ENCODE measurements around the gene CGNL1. TPM values are rescaled to one million over a fixed set of nuclear protein-coding genes. Genes with fewer than 3 reads are reported as not detected.

CGNL1 gene
- total RNA-seq, 1 donor from 2014 or later: 11.0 TPM

DNA sequence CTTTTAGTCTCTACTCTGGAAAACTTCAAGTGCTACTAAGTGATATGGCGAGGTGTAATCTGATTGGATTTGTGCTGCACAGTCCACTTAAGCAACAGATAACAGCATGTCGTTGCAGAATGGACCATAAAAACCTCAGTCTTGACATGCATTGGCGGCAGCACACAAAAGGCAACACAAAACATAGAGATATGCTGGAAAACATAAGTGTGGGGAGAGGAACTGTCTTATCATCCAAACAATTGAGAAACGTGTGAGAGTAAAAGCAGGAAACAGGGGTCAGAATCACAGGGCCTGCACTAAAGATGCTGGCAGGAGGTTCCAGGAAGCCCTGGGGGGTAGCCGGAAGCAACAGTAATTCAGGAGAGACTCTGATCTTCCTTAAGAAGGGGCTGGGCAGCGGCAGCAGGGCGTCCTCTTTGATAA, 82.1 kb downstream of the CGNL1 start:
- no peak overlapping the region for H2AFZ ChIP-seq (ENCODE audit: low read depth, low read length)
- no peaks in the 10 kb centered on the region for H3K36me3 ChIP-seq (ENCODE audit: insufficient read depth, low read length)
- no peak overlapping the region for H3K4me3 ChIP-seq (ENCODE audit: insufficient read depth, low read depth, low read length)
- H3K9me3 ChIP-seq (ENCODE audit: insufficient read depth, low read depth, low read length): no peaks in the 10 kb centered on the region
- TF ChIP-seq EZH2 (IDR thresholded peaks at IDR 0.05; ENCODE audit: insufficient read depth, low read length): no peak
- TF ChIP-seq, protein P1, sequence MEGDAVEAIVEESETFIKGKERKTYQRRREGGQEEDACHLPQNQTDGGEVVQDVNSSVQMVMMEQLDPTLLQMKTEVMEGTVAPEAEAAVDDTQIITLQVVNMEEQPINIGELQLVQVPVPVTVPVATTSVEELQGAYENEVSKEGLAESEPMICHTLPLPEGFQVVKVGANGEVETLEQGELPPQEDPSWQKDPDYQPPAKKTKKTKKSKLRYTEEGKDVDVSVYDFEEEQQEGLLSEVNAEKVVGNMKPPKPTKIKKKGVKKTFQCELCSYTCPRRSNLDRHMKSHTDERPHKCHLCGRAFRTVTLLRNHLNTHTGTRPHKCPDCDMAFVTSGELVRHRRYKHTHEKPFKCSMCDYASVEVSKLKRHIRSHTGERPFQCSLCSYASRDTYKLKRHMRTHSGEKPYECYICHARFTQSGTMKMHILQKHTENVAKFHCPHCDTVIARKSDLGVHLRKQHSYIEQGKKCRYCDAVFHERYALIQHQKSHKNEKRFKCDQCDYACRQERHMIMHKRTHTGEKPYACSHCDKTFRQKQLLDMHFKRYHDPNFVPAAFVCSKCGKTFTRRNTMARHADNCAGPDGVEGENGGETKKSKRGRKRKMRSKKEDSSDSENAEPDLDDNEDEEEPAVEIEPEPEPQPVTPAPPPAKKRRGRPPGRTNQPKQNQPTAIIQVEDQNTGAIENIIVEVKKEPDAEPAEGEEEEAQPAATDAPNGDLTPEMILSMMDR (IDR thresholded peaks at IDR 0.05; ENCODE audit: insufficient read depth, low read depth, low read length): no peak
- no peak for DNase-seq (ENCODE audit: low read depth)
- no peak overlapping the region for H3K4me3 Mint-ChIP-seq (ENCODE audit: unreplicated experiment)
- FAIRE-seq: no peak
- peaks cover 4% of the 10 kb centered on the region for H3K36me3 Mint-ChIP-seq (ENCODE audit: low read depth, unreplicated experiment)
- H4K20me1 ChIP-seq (ENCODE audit: insufficient read depth, low read length): no peaks in the 10 kb centered on the region
- H3K27ac ChIP-seq (ENCODE audit: low read depth, low read length): no peak overlapping the region
- H3K27me3 ChIP-seq (ENCODE audit: insufficient read depth, low read length): no peaks in the 10 kb centered on the region
- H3K4me2 ChIP-seq (ENCODE audit: low read length): no peak overlapping the region
- H3K4me1 Mint-ChIP-seq (ENCODE audit: low read depth, unreplicated experiment): peaks cover 2% of the 10 kb centered on the region
- no peak overlapping the region for H3K27ac Mint-ChIP-seq (ENCODE audit: unreplicated experiment)
- peaks cover 4% of the 10 kb centered on the region for H3K27me3 Mint-ChIP-seq (ENCODE audit: low read depth, unreplicated experiment)
- no peak overlapping the region for H3K9ac ChIP-seq (ENCODE audit: low read length)
- H3K9me3 Mint-ChIP-seq (ENCODE audit: unreplicated experiment): no peaks in the 10 kb centered on the region
- H3K79me2 ChIP-seq (ENCODE audit: insufficient read depth, low read length): no peaks in the 10 kb centered on the region
- H3K4me1 ChIP-seq (ENCODE audit: insufficient read depth, low read length): peaks cover 6% of the 10 kb centered on the region

DNA sequence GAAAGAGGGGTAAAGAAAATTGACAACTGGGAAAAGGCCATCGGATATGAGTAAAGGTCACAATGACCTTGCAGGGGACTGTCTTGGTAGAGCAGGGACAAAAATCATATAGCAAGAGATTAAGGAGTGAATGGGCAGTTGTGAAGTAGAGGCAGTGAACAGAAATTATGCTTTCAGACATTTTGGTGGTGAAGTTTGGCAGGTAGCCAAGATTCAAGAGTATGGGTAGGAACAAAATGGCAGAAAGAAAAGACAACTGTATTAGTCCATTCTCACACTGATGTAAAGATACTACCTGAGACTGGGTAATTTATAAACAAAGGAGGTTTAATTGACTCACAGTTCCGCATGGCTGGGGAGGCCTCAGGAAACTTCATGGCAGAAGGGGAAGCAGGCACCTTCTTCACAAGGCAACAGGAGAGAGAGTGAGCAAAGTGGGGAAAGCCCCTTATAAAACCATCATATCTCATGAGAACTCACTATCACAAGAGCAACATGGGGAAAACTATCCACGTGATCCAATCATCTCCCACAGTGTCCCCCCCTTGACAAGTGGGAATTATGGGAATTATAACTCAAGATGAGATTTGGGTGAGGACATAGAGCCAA, 84.0 kb downstream of the CGNL1 start:
- no peaks in the 10 kb centered on the region for H3K9me3 Mint-ChIP-seq (ENCODE audit: unreplicated experiment)
- H3K27ac ChIP-seq (ENCODE audit: low read depth, low read length): no peak overlapping the region
- no peak overlapping the region for H2AFZ ChIP-seq (ENCODE audit: low read depth, low read length)
- H3K36me3 Mint-ChIP-seq (ENCODE audit: low read depth, unreplicated experiment): no peaks in the 10 kb centered on the region
- H3K9me3 ChIP-seq (ENCODE audit: insufficient read depth, low read depth, low read length): no peaks in the 10 kb centered on the region
- H3K9ac ChIP-seq (ENCODE audit: low read length): no peak overlapping the region
- H3K27me3 Mint-ChIP-seq (ENCODE audit: low read depth, unreplicated experiment): no peaks in the 10 kb centered on the region
- TF ChIP-seq, protein P1 (IDR thresholded peaks at IDR 0.05; ENCODE audit: insufficient read depth, low read depth, low read length): no peak
- H3K4me3 ChIP-seq (ENCODE audit: insufficient read depth, low read depth, low read length): no peak overlapping the region
- H3K36me3 ChIP-seq (ENCODE audit: insufficient read depth, low read length): no peaks in the 10 kb centered on the region
- H3K4me2 ChIP-seq (ENCODE audit: low read length): no peak overlapping the region
- no peaks in the 10 kb centered on the region for H3K4me1 Mint-ChIP-seq (ENCODE audit: low read depth, unreplicated experiment)
- H3K4me1 ChIP-seq (ENCODE audit: insufficient read depth, low read length): peaks cover 6% of the 10 kb centered on the region
- H3K27ac Mint-ChIP-seq (ENCODE audit: unreplicated experiment): no peak overlapping the region
- no peak overlapping the region for H3K4me3 Mint-ChIP-seq (ENCODE audit: unreplicated experiment)
- no peaks in the 10 kb centered on the region for H3K79me2 ChIP-seq (ENCODE audit: insufficient read depth, low read length)
- H3K27me3 ChIP-seq (ENCODE audit: insufficient read depth, low read length): no peaks in the 10 kb centered on the region
- DNase-seq (ENCODE audit: low read depth) (no peak), FAIRE-seq (no peak)
- no peaks in the 10 kb centered on the region for H4K20me1 ChIP-seq (ENCODE audit: insufficient read depth, low read length)

DNA sequence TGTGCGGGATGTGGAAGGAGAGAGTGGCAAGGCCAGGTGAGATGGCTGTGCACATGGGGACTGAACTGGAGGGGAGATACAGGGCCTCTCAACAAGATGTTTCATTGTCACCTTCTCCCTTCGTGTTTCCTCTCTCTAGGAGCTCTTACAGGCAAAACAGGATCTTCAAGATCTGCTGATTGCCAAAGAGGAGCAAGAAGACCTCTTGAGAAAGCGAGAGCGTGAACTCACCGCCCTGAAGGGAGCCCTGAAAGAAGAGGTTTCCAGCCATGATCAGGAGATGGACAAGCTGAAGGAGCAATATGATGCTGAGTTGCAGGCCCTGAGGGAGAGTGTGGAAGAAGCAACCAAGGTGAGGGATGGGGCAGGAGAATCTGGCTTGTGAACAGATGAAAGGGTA, 85.2 kb downstream of the CGNL1 start:
- Histone ChIP-seq H2AFZ (ENCODE audit: low read depth, low read length) (no peak overlapping the region), H3K36me3 (ENCODE audit: insufficient read depth, low read length) (no peaks in the 10 kb centered on the region), H3K9ac (ENCODE audit: low read length) (no peak overlapping the region), H3K4me2 (ENCODE audit: low read length) (no peak overlapping the region), H3K27ac (ENCODE audit: low read depth, low read length) (no peak overlapping the region), H3K79me2 (ENCODE audit: insufficient read depth, low read length) (no peaks in the 10 kb centered on the region), H3K9me3 (ENCODE audit: insufficient read depth, low read depth, low read length) (no peaks in the 10 kb centered on the region), H3K4me3 (ENCODE audit: insufficient read depth, low read depth, low read length) (no peak overlapping the region), H4K20me1 (ENCODE audit: insufficient read depth, low read length) (no peaks in the 10 kb centered on the region), H3K4me1 (ENCODE audit: insufficient read depth, low read length) (peaks cover 6% of the 10 kb centered on the region), H3K27me3 (ENCODE audit: insufficient read depth, low read length) (no peaks in the 10 kb centered on the region)
- Mint-ChIP-seq H3K27me3 (ENCODE audit: low read depth, unreplicated experiment) (no peaks in the 10 kb centered on the region), H3K4me1 (ENCODE audit: low read depth, unreplicated experiment) (no peaks in the 10 kb centered on the region), H3K27ac (ENCODE audit: unreplicated experiment) (no peak overlapping the region), H3K4me3 (ENCODE audit: unreplicated experiment) (no peak overlapping the region), H3K36me3 (ENCODE audit: low read depth, unreplicated experiment) (no peaks in the 10 kb centered on the region), H3K9me3 (ENCODE audit: unreplicated experiment) (no peaks in the 10 kb centered on the region)
- DNase-seq (ENCODE audit: low read depth): no peak
- FAIRE-seq: no peak
- TF ChIP-seq, protein P1 (IDR thresholded peaks at IDR 0.05; ENCODE audit: insufficient read depth, low read depth, low read length): no peak
- no peak for TF ChIP-seq EZH2 (IDR thresholded peaks at IDR 0.05; ENCODE audit: insufficient read depth, low read length)

All from astrocyte (in vitro differentiated cells and primary cell).